D341Med (cell line): ENCODE results near the gene SSC5D.
A peak's percentile ranks its signal among the peaks of the same experiment; 100 is the strongest.

Experiments
- DNase-seq: peaks from one replicate; pipeline ENCODE4 v3.0.0; 2012; ENCODE audit warnings: low spot score

Gene SSC5D

GRCh38 chr19:55554741-55555152, 66.5 kb downstream of the SSC5D start:
- peak; percentile 82 for DNase-seq

- DNase-seq: no peak
These were observed 71.4 kb downstream of the SSC5D start for GRCh38 chr19:55559684-55560083.

GRCh38 chr19:55563261-55563690, 75.0 kb downstream of the SSC5D start:
- DNase-seq: no peak

- DNase-seq: no peak
These were observed 78.6 kb downstream of the SSC5D start for GRCh38 chr19:55566823-55567222.

- no peak for DNase-seq
These were observed 79.6 kb downstream of the SSC5D start for GRCh38 chr19:55567708-55568328.
